Testis (tissue), 3 donors: Measurements from ENCODE around the gene DPP3. TPM values are rescaled to one million over a fixed set of nuclear protein-coding genes. Genes with fewer than 3 reads are reported as not detected.

Experiments used
- DNase-seq: peaks from one replicate; pipeline ENCODE4 v3.0.0-alpha.2; 2019
- H3K27ac ChIP-seq, 2 donors: fragments of 200-600 bp; sonication (generic); one replicate each; pipeline ENCODE4 v1.5.1; 2019
- H3K27me3 ChIP-seq: fragments of 200-600 bp; sonication (generic); one replicate; pipeline ENCODE4 v1.5.1; 2019
- H3K36me3 ChIP-seq: fragments of 200-600 bp; sonication (generic); one replicate; pipeline ENCODE4 v1.5.1; 2017; ENCODE audit warnings: low read depth; ENCODE audit errors: missing control alignments
- H3K4me1 ChIP-seq: fragments of 200-600 bp; sonication (generic); one replicate; pipeline ENCODE4 v1.5.1; 2019
- H3K4me3 ChIP-seq, 2 donors: fragments of 200-600 bp; sonication (generic); one replicate each; pipeline ENCODE4 v1.5.1; 2017 to 2019
- H3K9me3 ChIP-seq: fragments of 200-600 bp; sonication (generic); one replicate; pipeline ENCODE4 v1.5.1; 2017
- POLR2A ChIP-seq: fragments of 450-650 bp; IDR thresholded peaks from one replicate; pipeline ENCODE4 v1.6.1; 2017; ENCODE audit warnings: antibody characterized with exemption, mild to moderate bottlenecking, moderate library complexity
- WGBS, 2 donors: methylation state at CpG; one replicate each; pipeline ENCODE4 v1.1.5; 2018; 5-methylcytosine and 5-hydroxymethylcytosine counted together
- intact Hi-C: fragments of 100-400 bp; cut with DNase I; formaldehyde crosslinking; loops from one replicate; pipeline ENCODE4 v1.15.1; 2023; ENCODE audit warnings: low total_unique reads
- polyA plus RNA-seq: library from polyadenylated mRNA; stranded (reverse); fragments of 350-450 nt; fragmentation: Illumina TruSeq; extraction: RNeasy Lipid Tissue Mini Kit (QIAGEN cat#74804); gene quantifications from one replicate; pipeline ENCODE4 v1.2.3, GENCODE V29; 2014; ENCODE audit warnings: low read depth, low replicate concordance; ENCODE audit not compliant: insufficient read depth
- total RNA-seq, 2 donors: library from RNA; depleted of rRNA; stranded (reverse); fragments of >200 nt; gene quantifications; one replicate each; pipeline ENCODE4 v1.2.3, GENCODE V29; 2016
- TF ChIP-seq, protein P1 (sequence below), 3 experiments: fragments of 450-650 bp in 2 of 3; fragments of 200-600 bp in 1 of 3; sonication (generic) in 1 of 3; IDR thresholded peaks; one replicate each; pipeline ENCODE4 v1.5.1; 2016 to 2019; ENCODE audit warnings: antibody characterized with exemption in 3 of 3, mild to moderate bottlenecking in 2 of 3, moderate library complexity in 1 of 3

The DPP3 gene
- total and polyA plus RNA-seq, 3 donors from 2014 or later, result 24.8 to 31.0 (median 29.3) TPM

DNA sequence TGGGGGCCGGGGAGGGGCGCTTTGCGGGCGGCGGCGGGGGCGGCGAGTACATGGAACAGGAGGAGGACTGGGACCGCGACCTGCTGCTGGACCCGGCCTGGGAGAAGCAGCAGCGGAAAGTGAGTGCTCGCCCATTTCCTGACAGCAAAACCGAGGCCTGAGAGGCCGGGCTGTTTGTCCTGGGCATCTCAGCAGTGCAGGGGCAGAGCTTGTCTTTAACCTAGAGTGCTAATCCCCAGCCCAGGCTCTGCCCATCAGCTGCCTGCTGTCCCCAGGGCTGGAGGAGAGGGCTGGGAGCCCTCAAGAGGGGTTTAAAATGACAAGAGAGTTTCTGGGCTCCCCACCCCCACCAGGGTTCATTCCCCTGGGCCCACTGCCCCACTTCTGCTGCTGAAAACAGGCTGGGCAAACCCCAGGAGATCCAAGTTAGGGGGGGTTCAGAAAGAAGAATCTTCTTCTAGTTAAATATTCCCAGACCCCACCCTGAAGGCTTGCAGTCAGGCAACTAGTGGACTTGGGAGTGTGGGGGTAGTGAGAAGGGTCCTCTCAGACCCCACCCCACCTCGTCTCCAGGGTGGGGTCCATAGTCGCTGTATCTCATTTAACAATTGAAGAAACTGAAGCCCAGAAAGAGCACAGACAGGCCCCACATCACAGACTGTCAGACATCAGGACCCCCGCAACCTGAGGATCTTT lies 66.9 kb downstream of the DPP3 start:
- Histone ChIP-seq H3K27me3 (no peaks in the 10 kb centered on the region), H3K9me3 (no peaks in the 10 kb centered on the region), H3K36me3 (no peaks in the 10 kb centered on the region), H3K27ac (peak overlapping the region in 1 of 2 donors; percentile 9), H3K4me1 (peaks cover 18% of the 10 kb centered on the region), H3K4me3 (peak overlapping the region; percentile 70 to 85)
- 29 to 49% methylated on average over 3 to 18 of the region's 18 CpGs for WGBS, 2 donors
- DNase-seq, result no peak
- intact Hi-C loops, result no loop called here
- TF ChIP-seq, protein P1, sequence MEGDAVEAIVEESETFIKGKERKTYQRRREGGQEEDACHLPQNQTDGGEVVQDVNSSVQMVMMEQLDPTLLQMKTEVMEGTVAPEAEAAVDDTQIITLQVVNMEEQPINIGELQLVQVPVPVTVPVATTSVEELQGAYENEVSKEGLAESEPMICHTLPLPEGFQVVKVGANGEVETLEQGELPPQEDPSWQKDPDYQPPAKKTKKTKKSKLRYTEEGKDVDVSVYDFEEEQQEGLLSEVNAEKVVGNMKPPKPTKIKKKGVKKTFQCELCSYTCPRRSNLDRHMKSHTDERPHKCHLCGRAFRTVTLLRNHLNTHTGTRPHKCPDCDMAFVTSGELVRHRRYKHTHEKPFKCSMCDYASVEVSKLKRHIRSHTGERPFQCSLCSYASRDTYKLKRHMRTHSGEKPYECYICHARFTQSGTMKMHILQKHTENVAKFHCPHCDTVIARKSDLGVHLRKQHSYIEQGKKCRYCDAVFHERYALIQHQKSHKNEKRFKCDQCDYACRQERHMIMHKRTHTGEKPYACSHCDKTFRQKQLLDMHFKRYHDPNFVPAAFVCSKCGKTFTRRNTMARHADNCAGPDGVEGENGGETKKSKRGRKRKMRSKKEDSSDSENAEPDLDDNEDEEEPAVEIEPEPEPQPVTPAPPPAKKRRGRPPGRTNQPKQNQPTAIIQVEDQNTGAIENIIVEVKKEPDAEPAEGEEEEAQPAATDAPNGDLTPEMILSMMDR (IDR thresholded peaks at IDR 0.05), result no peak
- no peak for TF ChIP-seq POLR2A

DNA sequence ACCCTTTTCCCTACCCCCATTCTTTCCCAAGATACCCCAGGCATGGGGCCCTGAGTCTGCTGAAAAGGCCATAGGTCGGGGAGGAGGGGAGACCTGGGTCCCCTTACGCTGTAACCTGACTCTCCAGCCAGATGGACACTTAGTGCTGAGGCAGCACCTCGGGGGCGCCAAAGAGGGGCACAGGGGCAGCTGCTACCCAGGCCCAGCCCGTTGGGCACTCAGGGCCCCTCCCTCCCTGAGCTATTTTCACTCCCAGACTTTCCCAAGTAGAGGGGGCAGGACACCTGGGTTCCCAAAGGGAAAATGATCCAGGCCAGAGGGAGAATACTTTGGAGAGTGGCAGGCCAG lies 67.4 kb downstream of the DPP3 start:
- Histone ChIP-seq H3K9me3 (no peaks in the 10 kb centered on the region), H3K36me3 (no peaks in the 10 kb centered on the region), H3K27ac (no peak overlapping the region), H3K4me1 (peaks cover 18% of the 10 kb centered on the region), H3K27me3 (no peaks in the 10 kb centered on the region), H3K4me3 (no peak overlapping the region)
- intact Hi-C loops, result no loop called here
- WGBS, 2 donors, result 40 to 54% methylated on average over 5 of the region's 5 CpGs
- no peak for DNase-seq
- TF ChIP-seq POLR2A, result no peak
- TF ChIP-seq, protein P1 (IDR thresholded peaks at IDR 0.05), result no peak

DNA sequence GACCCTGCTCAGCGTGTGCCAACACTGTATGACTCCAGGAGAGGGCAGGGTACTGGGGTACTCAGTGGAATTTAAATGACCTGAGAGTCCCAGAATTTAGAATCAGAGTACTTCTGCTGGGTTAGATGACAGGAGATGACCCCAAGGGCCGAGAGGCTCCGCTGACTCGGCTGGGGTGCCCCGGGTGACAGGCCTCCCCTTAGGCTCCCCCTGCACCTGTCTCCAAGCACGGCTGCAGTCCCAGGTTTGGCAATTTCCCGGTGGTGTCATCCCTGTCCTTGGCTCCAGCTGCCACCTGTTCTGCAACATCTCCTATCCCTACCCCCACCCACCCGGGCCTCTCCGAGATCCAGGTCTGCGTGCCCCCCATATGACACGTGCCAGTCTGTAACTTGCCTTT lies 67.8 kb downstream of the DPP3 start:
- intact Hi-C loops, result no loop called here
- 47% methylated on average over 8 to 11 of the region's 11 CpGs for WGBS, 2 donors

DNA sequence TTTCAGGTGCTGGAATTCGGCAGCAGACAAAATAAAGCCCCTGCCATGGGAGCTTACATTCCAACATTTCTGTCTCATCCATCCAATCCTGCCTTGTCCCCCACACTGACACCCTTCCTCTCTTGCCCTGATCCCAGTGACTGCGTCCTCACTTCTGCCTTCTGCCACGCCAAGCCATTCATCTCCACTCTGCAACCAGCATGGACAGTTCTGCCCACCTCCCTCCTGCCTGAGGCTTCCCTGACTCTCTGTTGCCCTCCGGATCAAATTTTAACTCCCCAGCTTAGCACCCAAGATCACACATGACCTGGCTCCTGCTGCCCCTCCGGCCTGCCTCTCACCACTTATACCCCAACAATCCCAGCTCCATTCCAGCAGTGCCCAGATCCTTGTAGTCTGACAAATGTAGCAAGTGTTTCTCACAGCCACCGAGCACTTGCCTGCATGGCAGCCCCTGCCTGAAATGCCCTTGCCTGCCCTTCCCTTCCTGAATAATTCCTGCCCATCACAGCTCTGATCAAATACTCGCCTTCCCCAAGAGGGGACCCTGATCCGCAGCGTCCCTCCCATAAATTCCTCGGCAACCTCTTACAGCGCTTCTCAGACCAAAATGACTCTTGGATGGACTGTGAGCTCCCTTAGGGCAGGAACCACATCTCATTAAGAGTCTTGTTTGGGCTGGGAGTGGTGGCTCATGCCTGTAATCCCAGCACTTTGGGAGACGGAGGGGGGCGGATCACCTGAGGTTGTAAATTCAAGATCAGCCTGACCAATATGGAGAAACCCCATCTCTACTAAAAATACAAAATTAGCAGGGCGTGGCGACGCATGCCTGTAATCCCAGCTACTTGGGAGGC lies 68.8 kb downstream of the DPP3 start:
- TF ChIP-seq, protein P1 (IDR thresholded peaks at IDR 0.05), result no peak
- H3K4me3 ChIP-seq, result no peak overlapping the region
- peaks cover 12% of the 10 kb centered on the region for H3K4me1 ChIP-seq
- H3K27me3 ChIP-seq, result no peaks in the 10 kb centered on the region
- no peaks in the 10 kb centered on the region for H3K9me3 ChIP-seq
- no peak for DNase-seq
- WGBS, 2 donors, result 65 to 67% methylated on average over 16 of the region's 16 CpGs
- intact Hi-C loops, result no loop called here
- H3K27ac ChIP-seq, result no peak overlapping the region
- H3K36me3 ChIP-seq, result no peaks in the 10 kb centered on the region

More for the DNA sequence above, 67.8 kb downstream of the DPP3 start:
- Histone ChIP-seq H3K4me3 (no peak overlapping the region), H3K36me3 (no peaks in the 10 kb centered on the region), H3K27me3 (no peaks in the 10 kb centered on the region), H3K27ac (no peak overlapping the region), H3K9me3 (no peaks in the 10 kb centered on the region), H3K4me1 (peaks cover 18% of the 10 kb centered on the region)
- TF ChIP-seq, protein P1 (IDR thresholded peaks at IDR 0.05), result no peak
- no peak for TF ChIP-seq POLR2A
- DNase-seq, result no peak
